HCT116 (cell line): Measurements from ENCODE around the gene ERC2. TPM values are rescaled to one million over a fixed set of nuclear protein-coding genes. Genes with fewer than 3 reads are reported as not detected.

Experiments
- ATAC-seq: fragments of 200-7000 bp; cut with Tn5 transposase; 2 replicates; pipeline ENCODE4 v1.9.1; 2020; ENCODE audit warnings: mild to moderate bottlenecking, moderate library complexity
- BruUV-seq: library from RNA; stranded (reverse); fragments of 400-500 nt; replicated peaks from 2 replicates; lab custom pipeline; 2021; lab: Mats Ljungman, UMichigan
- CTCF ChIA-PET: fragments of 300-600 bp; sonication (Branson Sonifier 250); formaldehyde crosslinking; loops from one replicate; lab custom pipeline; 2021; ENCODE audit warnings: antibody characterized with exemption; lab: Charles Lee
- POLR2A ChIA-PET: fragments of 300-600, 350-600 bp; sonication (Branson Sonifier 250); formaldehyde crosslinking; loops from one replicate; lab custom pipeline; 2021; ENCODE audit warnings: antibody characterized with exemption; lab: Charles Lee
- RAD21 ChIA-PET, 2 experiments: fragments of 300-600 bp; sonication (Branson Sonifier 250); formaldehyde crosslinking; loops; one replicate each; lab custom pipeline; 2023; ENCODE audit warnings: low total read pairs in 2 of 2; ENCODE audit not compliant: uncharacterized antibody in 2 of 2, unreplicated experiment in 2 of 2, low non-redundant PET in 1 of 2; lab: Charles Lee
- DNase-seq: peaks from one replicate; pipeline ENCODE4 v3.0.0-alpha.2; 2010; ENCODE audit warnings: low read depth, low spot score
- H2AFZ ChIP-seq: fragments of 200-600 bp; shearing (Covaris generic), sonication (generic); 2 replicates; pipeline ENCODE4 v1.6.1; 2017; ENCODE audit warnings: low read depth, mixed run types, mixed read lengths, antibody characterized with exemption, low read length; ENCODE audit not compliant: poor library complexity, severe bottlenecking
- H3K27ac ChIP-seq: 2 replicates; pipeline ENCODE4 v1.5.1; 2012; ENCODE audit warnings: low read depth, low read length
- H3K27me3 ChIP-seq: fragments of 200-600 bp; sonication (generic); 2 replicates; pipeline ENCODE4 v1.6.1; 2016; ENCODE audit warnings: mixed run types, low read length, mixed read lengths; ENCODE audit not compliant: insufficient read depth
- H3K36me3 ChIP-seq, 2 experiments: fragments of 200-500 bp in 1 of 2; fragments of 200-600 bp in 1 of 2; sonication (Bioruptor generic) in 1 of 2; sonication (generic) in 1 of 2; 2 replicates each; pipeline versions ENCODE4 v1.5.1 to v1.6.1; 2014 to 2016; ENCODE audit warnings: low read length in 2 of 2, inconsistent platforms in 1 of 2, mixed read lengths in 1 of 2, mixed run types in 1 of 2; ENCODE audit not compliant: insufficient read depth in 2 of 2, control insufficient read depth in 1 of 2
- H3K4me1 ChIP-seq, 2 experiments: fragments of 200-600 bp in 1 of 2; sonication (generic) in 1 of 2; 2 replicates each; pipeline versions ENCODE4 v1.5.1 to v1.6.1; 2012 to 2017; ENCODE audit warnings: low read length in 2 of 2, inconsistent platforms in 1 of 2, mild to moderate bottlenecking in 1 of 2, mixed read lengths in 1 of 2, mixed run types in 1 of 2, moderate library complexity in 1 of 2; ENCODE audit not compliant: insufficient read depth in 2 of 2, control insufficient read depth in 1 of 2
- H3K4me2 ChIP-seq: fragments of 200-600 bp; sonication (generic); 2 replicates; pipeline ENCODE4 v1.6.1; 2017; ENCODE audit warnings: mixed run types, low read length, mixed read lengths
- H3K4me3 ChIP-seq, 2 experiments: fragments of 200-600 bp in 1 of 2; sonication (generic) in 1 of 2; replicated peaks in 1 of 2; 2 replicates each; pipeline ENCODE4 v1.5.1; 2011 to 2016; ENCODE audit warnings: low read length in 2 of 2, control low read depth in 1 of 2, low read depth in 1 of 2, mild to moderate bottlenecking in 1 of 2, mixed read lengths in 1 of 2, mixed run types in 1 of 2
- H3K79me2 ChIP-seq: fragments of 200-600 bp; sonication (generic); 2 replicates; pipeline ENCODE4 v1.6.1; 2017; ENCODE audit warnings: mild to moderate bottlenecking, mixed run types, low read length, moderate library complexity, mixed read lengths; ENCODE audit not compliant: insufficient read depth
- H3K9ac ChIP-seq: fragments of 200-600 bp; sonication (generic); 2 replicates; pipeline ENCODE4 v1.6.1; 2016; ENCODE audit warnings: low read length, mixed read lengths
- H3K9me2 ChIP-seq: fragments of 200-600 bp; sonication (generic), shearing (Covaris generic); 2 replicates; pipeline ENCODE4 v1.6.1; 2017; ENCODE audit warnings: mixed run types, mild to moderate bottlenecking, moderate library complexity; ENCODE audit not compliant: insufficient read depth
- H3K9me3 ChIP-seq, 2 experiments: fragments of 200-500 bp in 1 of 2; fragments of 200-600 bp in 1 of 2; sonication (Bioruptor generic) in 1 of 2; sonication (generic) in 1 of 2; 2 replicates each; pipeline ENCODE4 v1.6.1; 2014 to 2017; ENCODE audit warnings: low read length in 2 of 2, mixed read lengths in 2 of 2, inconsistent platforms in 1 of 2, low read depth in 1 of 2, mild to moderate bottlenecking in 1 of 2, mixed run types in 1 of 2, moderate library complexity in 1 of 2; ENCODE audit not compliant: control insufficient read depth in 1 of 2, insufficient read depth in 1 of 2
- H4K20me1 ChIP-seq: fragments of 200-600 bp; sonication (generic), shearing (Covaris generic); 2 replicates; pipeline ENCODE4 v1.6.1; 2017; ENCODE audit warnings: mixed run types, mild to moderate bottlenecking, moderate library complexity; ENCODE audit not compliant: insufficient read depth
- CEBPB ChIP-seq: IDR thresholded peaks from 2 replicates; pipeline ENCODE4 v1.6.1; 2012; ENCODE audit warnings: low read depth
- CTCF ChIP-seq, 3 experiments: fragments of 200-600 bp in 1 of 3; sonication (generic) in 1 of 3; IDR thresholded peaks in 2 of 3; conservative IDR thresholded peaks in 1 of 3; 2 replicates each; pipeline ENCODE4 v1.5.1; 2012 to 2017; ENCODE audit warnings: low read depth in 2 of 3, low read length in 2 of 3, antibody characterized with exemption in 1 of 3, borderline replicate concordance in 1 of 3, control low read depth in 1 of 3, mild to moderate bottlenecking in 1 of 3, mixed read lengths in 1 of 3, mixed run types in 1 of 3, moderate library complexity in 1 of 3; ENCODE audit not compliant: insufficient read depth in 1 of 3
- JUND ChIP-seq: IDR thresholded peaks from 2 replicates; pipeline ENCODE4 v1.6.1; 2012
- POLR2A ChIP-seq: IDR thresholded peaks from 2 replicates; pipeline ENCODE4 v1.7.0; 2011; ENCODE audit warnings: borderline replicate concordance; ENCODE audit not compliant: insufficient read depth, insufficient read length; ENCODE audit errors: extremely low read depth
- RAD21 ChIP-seq: IDR thresholded peaks from 2 replicates; pipeline ENCODE4 v1.6.1; 2012; ENCODE audit warnings: low read depth, mild to moderate bottlenecking
- SRF ChIP-seq: IDR thresholded peaks from 2 replicates; pipeline ENCODE4 v1.6.1; 2012; ENCODE audit warnings: low read depth
- TCF7L2 ChIP-seq: IDR thresholded peaks from 2 replicates; pipeline ENCODE4 v1.7.0; 2011; ENCODE audit warnings: borderline replicate concordance, inconsistent platforms; ENCODE audit not compliant: insufficient read depth, insufficient read length; ENCODE audit errors: extremely low read depth
- YY1 ChIP-seq: IDR thresholded peaks from 2 replicates; pipeline ENCODE4 v1.6.1; 2011; ENCODE audit warnings: low read length, low read depth, moderate library complexity, mild to moderate bottlenecking; ENCODE audit not compliant: insufficient replicate concordance; ENCODE audit errors: extremely low read depth
- ZBTB33 ChIP-seq: IDR thresholded peaks from 2 replicates; pipeline ENCODE4 v1.6.1; 2011; ENCODE audit warnings: mild to moderate bottlenecking, low read length, moderate library complexity; ENCODE audit not compliant: insufficient replicate concordance; ENCODE audit errors: extremely low read depth
- ZFX ChIP-seq: fragments of 450-650 bp; IDR thresholded peaks from 2 replicates; pipeline ENCODE4 v1.6.1; 2017
- intact Hi-C: fragments of 100-400 bp; cut with micrococcal nuclease; formaldehyde crosslinking; loops from 2 replicates; pipeline ENCODE4 v1.10.0; 2022
- total RNA-seq: library from RNA; stranded (reverse); gene quantifications from one replicate; pipeline ENCODE4 v1.2.1, GENCODE V29; 2021; ENCODE audit not compliant: unreplicated experiment

ERC2 gene
- total RNA-seq, 1 experiment from 2014 or later: not detected

- ATAC-seq (no peak), DNase-seq (no peak)
- Histone ChIP-seq H3K9ac (no peak overlapping the region), H4K20me1 (no peaks in the 10 kb centered on the region), H2AFZ (no peak overlapping the region), H3K9me3 (no peaks in the 10 kb centered on the region; a peak in 1 of 4 replicates), H3K27ac (no peak overlapping the region), H3K36me3 (no peaks in the 10 kb centered on the region), H3K4me2 (no peak overlapping the region), H3K9me2 (no peaks in the 10 kb centered on the region), H3K4me1 (no peaks in the 10 kb centered on the region), H3K79me2 (no peaks in the 10 kb centered on the region), H3K27me3 (no peaks in the 10 kb centered on the region), H3K4me3 (no peak overlapping the region)
- intact Hi-C loops: no loop called here
- no peak for TF ChIP-seq JUND
- TF ChIP-seq RAD21: no peak
- TF ChIP-seq CTCF (IDR thresholded peaks at IDR 0.05 in 2 of 3, conservative IDR thresholded peaks at IDR 0.05 in 1 of 3; ENCODE audit: borderline replicate concordance in 1 of 3, insufficient read depth in 1 of 3, low read depth in 2 of 3, low read length in 2 of 3): no peak
- no peak for TF ChIP-seq ZBTB33
- TF ChIP-seq SRF: no peak
- no peak for TF ChIP-seq TCF7L2
- no peak for TF ChIP-seq YY1
- TF ChIP-seq CEBPB: no peak
- no peak for TF ChIP-seq ZFX
- no peak for TF ChIP-seq POLR2A
- no TSS peak for BruUV-seq
- RAD21 ChIA-PET: no interaction called here
- CTCF ChIA-PET: no interaction called here
- POLR2A ChIA-PET: no interaction called here
Measured at GRCh38 chr3:55923207-55923606, 545.1 kb downstream of the ERC2 start.
